WTC11 (cell line): ENCODE measurements around the gene HS3ST3A1. TPM values are rescaled to one million over a fixed set of nuclear protein-coding genes. Genes with fewer than 3 reads are reported as not detected.

ENCODE experiments used
- ATAC-seq: fragments of 200-7000 bp; cut with Tn5 transposase; 2 replicates; pipeline ENCODE4 v1.10.0; 2021; ENCODE audit warnings: mild to moderate bottlenecking, moderate library complexity
- CTCF ChIA-PET: fragments of 300-600 bp; sonication (Branson Sonifier 250); formaldehyde crosslinking; loops from one replicate; lab custom pipeline; 2021; ENCODE audit warnings: antibody characterized with exemption; lab: Charles Lee
- POLR2A ChIA-PET: fragments of 350-600 bp; sonication (Branson Sonifier 250); formaldehyde crosslinking; loops from one replicate; lab custom pipeline; 2021; ENCODE audit warnings: antibody characterized with exemption; lab: Charles Lee
- DNase-seq: peaks from one replicate; pipeline ENCODE4 v3.0.0; 2021; ENCODE audit warnings: low spot score
- H3K27ac Mint-ChIP-seq: 2 replicates; pipeline ENCODE4 v1.8.0; 2021; ENCODE audit warnings: mixed read lengths
- H3K27me3 Mint-ChIP-seq: 2 replicates; pipeline ENCODE4 v1.8.0; 2021; ENCODE audit warnings: low read depth, mild to moderate bottlenecking, moderate library complexity, mixed read lengths
- H3K36me3 Mint-ChIP-seq: 2 replicates; pipeline ENCODE4 v1.8.0; 2021; ENCODE audit warnings: mixed read lengths
- H3K4me1 Mint-ChIP-seq: 2 replicates; pipeline ENCODE4 v1.8.0; 2022; ENCODE audit warnings: mixed read lengths
- H3K4me3 Mint-ChIP-seq: 2 replicates; pipeline ENCODE4 v1.8.0; 2021; ENCODE audit warnings: mild to moderate bottlenecking, moderate library complexity, mixed read lengths
- H3K9me3 Mint-ChIP-seq: 2 replicates; pipeline ENCODE4 v1.8.0; 2021; ENCODE audit warnings: mixed read lengths
- CBFB ChIP-seq: sonication (generic); formaldehyde crosslinking; IDR thresholded peaks from 2 replicates; pipeline ENCODE4 v1.8.1; 2022; ENCODE audit warnings: mild to moderate bottlenecking, low read depth, missing genetic modification reagents
- FOXK1 ChIP-seq: sonication (generic); formaldehyde crosslinking; IDR thresholded peaks from 2 replicates; pipeline ENCODE4 v1.8.0; 2022; ENCODE audit warnings: mild to moderate bottlenecking, moderate library complexity, missing genetic modification reagents
- MYBL2 ChIP-seq: sonication (generic); formaldehyde crosslinking; IDR thresholded peaks from 2 replicates; pipeline ENCODE4 v1.8.1; 2023; ENCODE audit warnings: mild to moderate bottlenecking, moderate library complexity, missing genetic modification reagents
- OVOL2 ChIP-seq: fragments of 250-450 bp; sonication (Bioruptor Pico); IDR thresholded peaks from 2 replicates; pipeline ENCODE4 v1.9.0; 2021; ENCODE audit warnings: mild to moderate bottlenecking, borderline replicate concordance
- SMAD4 ChIP-seq: sonication (generic); formaldehyde crosslinking; IDR thresholded peaks from 2 replicates; pipeline ENCODE4 v1.8.0; 2022; ENCODE audit warnings: mild to moderate bottlenecking, missing genetic modification reagents
- TP53 ChIP-seq: sonication (generic); formaldehyde crosslinking; IDR thresholded peaks from 2 replicates; pipeline ENCODE4 v1.8.1; 2023; ENCODE audit warnings: mild to moderate bottlenecking, missing genetic modification reagents
- ZNF121 ChIP-seq: sonication (generic); formaldehyde crosslinking; IDR thresholded peaks from 2 replicates; pipeline ENCODE4 v1.8.0; 2023; ENCODE audit warnings: missing genetic modification reagents
- ZNF416 ChIP-seq: fragments of 250-450 bp; sonication (Bioruptor Pico); IDR thresholded peaks from 2 replicates; pipeline ENCODE4 v1.9.0; 2021; ENCODE audit warnings: mild to moderate bottlenecking, inconsistent platforms
- total RNA-seq: library from RNA; stranded (reverse); gene quantifications from 3 replicates; pipeline ENCODE4 v1.2.3, GENCODE V29; 2021
- TF ChIP-seq, protein P1 (sequence below): fragments of 250-450 bp; sonication (Bioruptor Pico); IDR thresholded peaks from 2 replicates; pipeline ENCODE4 v1.9.0; 2021; ENCODE audit warnings: mild to moderate bottlenecking, borderline replicate concordance
- TF ChIP-seq, protein P2 (sequence below): sonication (generic); formaldehyde crosslinking; IDR thresholded peaks from 2 replicates; pipeline ENCODE4 v1.8.1; 2023; ENCODE audit warnings: mild to moderate bottlenecking, missing genetic modification reagents, moderate library complexity
- TF ChIP-seq, protein P3 (sequence below): sonication (generic); formaldehyde crosslinking; conservative IDR thresholded peaks from 2 replicates; pipeline ENCODE4 v1.8.1; 2022; ENCODE audit warnings: mild to moderate bottlenecking, missing genetic modification reagents
- TF ChIP-seq, protein P4 (sequence below): sonication (generic); formaldehyde crosslinking; IDR thresholded peaks from 2 replicates; pipeline ENCODE4 v1.8.0; 2022; ENCODE audit warnings: missing genetic modification reagents
- TF ChIP-seq, protein P5 (sequence below): sonication (generic); formaldehyde crosslinking; IDR thresholded peaks from 2 replicates; pipeline ENCODE4 v1.8.1; 2022; ENCODE audit warnings: low read depth, mild to moderate bottlenecking, moderate library complexity, missing genetic modification reagents, borderline replicate concordance
- TF ChIP-seq, protein P6 (sequence below): sonication (generic); formaldehyde crosslinking; IDR thresholded peaks from 2 replicates; pipeline ENCODE4 v1.8.1; 2023; ENCODE audit warnings: mild to moderate bottlenecking, moderate library complexity, missing genetic modification reagents
- TF ChIP-seq, protein P7 (sequence below): fragments of 250-450 bp; sonication (Bioruptor Pico); IDR thresholded peaks from 2 replicates; pipeline ENCODE4 v1.9.0; 2021; ENCODE audit warnings: mild to moderate bottlenecking
- TF ChIP-seq, protein P8 (sequence below): sonication (generic); formaldehyde crosslinking; IDR thresholded peaks from 2 replicates; pipeline ENCODE4 v1.8.1; 2022; ENCODE audit warnings: mild to moderate bottlenecking, moderate library complexity, missing genetic modification reagents

The HS3ST3A1 gene
- total RNA-seq, 1 experiment from 2014 or later, result 9.7 TPM

DNA sequence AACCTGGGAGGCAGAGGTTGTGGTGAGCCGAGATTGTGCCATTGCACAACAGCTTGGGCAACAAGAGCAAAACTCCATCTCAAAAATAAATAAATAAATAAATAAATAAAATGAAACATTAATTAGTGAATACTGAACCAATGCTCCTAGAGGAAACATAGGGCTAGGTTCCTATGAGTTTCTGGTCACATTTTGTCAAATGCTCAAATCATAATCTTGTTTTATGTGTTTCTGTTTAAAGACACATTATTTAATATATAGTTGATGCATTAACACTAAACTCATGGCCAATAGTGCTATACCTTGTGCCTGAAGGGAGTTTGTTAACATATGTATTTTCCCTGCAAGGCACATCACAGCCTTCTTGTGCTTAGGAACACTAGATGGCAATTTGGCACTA lies 66.8 kb downstream of the HS3ST3A1 start:
- Mint-ChIP-seq H3K4me1 (peaks cover 20% of the 10 kb centered on the region), H3K27ac (no peak overlapping the region), H3K9me3 (peaks cover 20% of the 10 kb centered on the region), H3K36me3 (peaks cover 24% of the 10 kb centered on the region), H3K4me3 (no peak overlapping the region), H3K27me3 (no peaks in the 10 kb centered on the region)
- POLR2A ChIA-PET, result no interaction called here
- TF ChIP-seq OVOL2 (CRISPR knock-in tag), result no peak
- TF ChIP-seq, protein P1, sequence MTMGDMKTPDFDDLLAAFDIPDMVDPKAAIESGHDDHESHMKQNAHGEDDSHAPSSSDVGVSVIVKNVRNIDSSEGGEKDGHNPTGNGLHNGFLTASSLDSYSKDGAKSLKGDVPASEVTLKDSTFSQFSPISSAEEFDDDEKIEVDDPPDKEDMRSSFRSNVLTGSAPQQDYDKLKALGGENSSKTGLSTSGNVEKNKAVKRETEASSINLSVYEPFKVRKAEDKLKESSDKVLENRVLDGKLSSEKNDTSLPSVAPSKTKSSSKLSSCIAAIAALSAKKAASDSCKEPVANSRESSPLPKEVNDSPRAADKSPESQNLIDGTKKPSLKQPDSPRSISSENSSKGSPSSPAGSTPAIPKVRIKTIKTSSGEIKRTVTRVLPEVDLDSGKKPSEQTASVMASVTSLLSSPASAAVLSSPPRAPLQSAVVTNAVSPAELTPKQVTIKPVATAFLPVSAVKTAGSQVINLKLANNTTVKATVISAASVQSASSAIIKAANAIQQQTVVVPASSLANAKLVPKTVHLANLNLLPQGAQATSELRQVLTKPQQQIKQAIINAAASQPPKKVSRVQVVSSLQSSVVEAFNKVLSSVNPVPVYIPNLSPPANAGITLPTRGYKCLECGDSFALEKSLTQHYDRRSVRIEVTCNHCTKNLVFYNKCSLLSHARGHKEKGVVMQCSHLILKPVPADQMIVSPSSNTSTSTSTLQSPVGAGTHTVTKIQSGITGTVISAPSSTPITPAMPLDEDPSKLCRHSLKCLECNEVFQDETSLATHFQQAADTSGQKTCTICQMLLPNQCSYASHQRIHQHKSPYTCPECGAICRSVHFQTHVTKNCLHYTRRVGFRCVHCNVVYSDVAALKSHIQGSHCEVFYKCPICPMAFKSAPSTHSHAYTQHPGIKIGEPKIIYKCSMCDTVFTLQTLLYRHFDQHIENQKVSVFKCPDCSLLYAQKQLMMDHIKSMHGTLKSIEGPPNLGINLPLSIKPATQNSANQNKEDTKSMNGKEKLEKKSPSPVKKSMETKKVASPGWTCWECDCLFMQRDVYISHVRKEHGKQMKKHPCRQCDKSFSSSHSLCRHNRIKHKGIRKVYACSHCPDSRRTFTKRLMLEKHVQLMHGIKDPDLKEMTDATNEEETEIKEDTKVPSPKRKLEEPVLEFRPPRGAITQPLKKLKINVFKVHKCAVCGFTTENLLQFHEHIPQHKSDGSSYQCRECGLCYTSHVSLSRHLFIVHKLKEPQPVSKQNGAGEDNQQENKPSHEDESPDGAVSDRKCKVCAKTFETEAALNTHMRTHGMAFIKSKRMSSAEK (CRISPR knock-in tag), result no peak
- TF ChIP-seq ZNF121, result no peak
- TF ChIP-seq FOXK1, result no peak
- no peak for TF ChIP-seq SMAD4 (CRISPR knock-in tag)
- TF ChIP-seq, protein P2, sequence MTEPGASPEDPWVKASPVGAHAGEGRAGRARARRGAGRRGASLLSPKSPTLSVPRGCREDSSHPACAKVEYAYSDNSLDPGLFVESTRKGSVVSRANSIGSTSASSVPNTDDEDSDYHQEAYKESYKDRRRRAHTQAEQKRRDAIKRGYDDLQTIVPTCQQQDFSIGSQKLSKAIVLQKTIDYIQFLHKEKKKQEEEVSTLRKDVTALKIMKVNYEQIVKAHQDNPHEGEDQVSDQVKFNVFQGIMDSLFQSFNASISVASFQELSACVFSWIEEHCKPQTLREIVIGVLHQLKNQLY (CRISPR knock-in tag), result no peak
- TF ChIP-seq, protein P3, sequence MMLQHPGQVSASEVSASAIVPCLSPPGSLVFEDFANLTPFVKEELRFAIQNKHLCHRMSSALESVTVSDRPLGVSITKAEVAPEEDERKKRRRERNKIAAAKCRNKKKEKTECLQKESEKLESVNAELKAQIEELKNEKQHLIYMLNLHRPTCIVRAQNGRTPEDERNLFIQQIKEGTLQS (CRISPR knock-in tag), result no peak
- TF ChIP-seq, protein P4, sequence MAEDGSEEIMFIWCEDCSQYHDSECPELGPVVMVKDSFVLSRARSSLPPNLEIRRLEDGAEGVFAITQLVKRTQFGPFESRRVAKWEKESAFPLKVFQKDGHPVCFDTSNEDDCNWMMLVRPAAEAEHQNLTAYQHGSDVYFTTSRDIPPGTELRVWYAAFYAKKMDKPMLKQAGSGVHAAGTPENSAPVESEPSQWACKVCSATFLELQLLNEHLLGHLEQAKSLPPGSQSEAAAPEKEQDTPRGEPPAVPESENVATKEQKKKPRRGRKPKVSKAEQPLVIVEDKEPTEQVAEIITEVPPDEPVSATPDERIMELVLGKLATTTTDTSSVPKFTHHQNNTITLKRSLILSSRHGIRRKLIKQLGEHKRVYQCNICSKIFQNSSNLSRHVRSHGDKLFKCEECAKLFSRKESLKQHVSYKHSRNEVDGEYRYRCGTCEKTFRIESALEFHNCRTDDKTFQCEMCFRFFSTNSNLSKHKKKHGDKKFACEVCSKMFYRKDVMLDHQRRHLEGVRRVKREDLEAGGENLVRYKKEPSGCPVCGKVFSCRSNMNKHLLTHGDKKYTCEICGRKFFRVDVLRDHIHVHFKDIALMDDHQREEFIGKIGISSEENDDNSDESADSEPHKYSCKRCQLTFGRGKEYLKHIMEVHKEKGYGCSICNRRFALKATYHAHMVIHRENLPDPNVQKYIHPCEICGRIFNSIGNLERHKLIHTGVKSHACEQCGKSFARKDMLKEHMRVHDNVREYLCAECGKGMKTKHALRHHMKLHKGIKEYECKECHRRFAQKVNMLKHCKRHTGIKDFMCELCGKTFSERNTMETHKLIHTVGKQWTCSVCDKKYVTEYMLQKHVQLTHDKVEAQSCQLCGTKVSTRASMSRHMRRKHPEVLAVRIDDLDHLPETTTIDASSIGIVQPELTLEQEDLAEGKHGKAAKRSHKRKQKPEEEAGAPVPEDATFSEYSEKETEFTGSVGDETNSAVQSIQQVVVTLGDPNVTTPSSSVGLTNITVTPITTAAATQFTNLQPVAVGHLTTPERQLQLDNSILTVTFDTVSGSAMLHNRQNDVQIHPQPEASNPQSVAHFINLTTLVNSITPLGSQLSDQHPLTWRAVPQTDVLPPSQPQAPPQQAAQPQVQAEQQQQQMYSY (CRISPR knock-in tag), result no peak
- TF ChIP-seq, protein P5, sequence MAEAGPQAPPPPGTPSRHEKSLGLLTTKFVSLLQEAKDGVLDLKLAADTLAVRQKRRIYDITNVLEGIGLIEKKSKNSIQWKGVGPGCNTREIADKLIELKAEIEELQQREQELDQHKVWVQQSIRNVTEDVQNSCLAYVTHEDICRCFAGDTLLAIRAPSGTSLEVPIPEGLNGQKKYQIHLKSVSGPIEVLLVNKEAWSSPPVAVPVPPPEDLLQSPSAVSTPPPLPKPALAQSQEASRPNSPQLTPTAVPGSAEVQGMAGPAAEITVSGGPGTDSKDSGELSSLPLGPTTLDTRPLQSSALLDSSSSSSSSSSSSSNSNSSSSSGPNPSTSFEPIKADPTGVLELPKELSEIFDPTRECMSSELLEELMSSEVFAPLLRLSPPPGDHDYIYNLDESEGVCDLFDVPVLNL (CRISPR knock-in tag), result no peak
- TF ChIP-seq ZNF416 (CRISPR knock-in tag), result no peak
- TF ChIP-seq MYBL2 (CRISPR knock-in tag), result no peak
- TF ChIP-seq TP53 (CRISPR knock-in tag), result no peak
- TF ChIP-seq CBFB (CRISPR knock-in tag), result no peak
- TF ChIP-seq, protein P6, sequence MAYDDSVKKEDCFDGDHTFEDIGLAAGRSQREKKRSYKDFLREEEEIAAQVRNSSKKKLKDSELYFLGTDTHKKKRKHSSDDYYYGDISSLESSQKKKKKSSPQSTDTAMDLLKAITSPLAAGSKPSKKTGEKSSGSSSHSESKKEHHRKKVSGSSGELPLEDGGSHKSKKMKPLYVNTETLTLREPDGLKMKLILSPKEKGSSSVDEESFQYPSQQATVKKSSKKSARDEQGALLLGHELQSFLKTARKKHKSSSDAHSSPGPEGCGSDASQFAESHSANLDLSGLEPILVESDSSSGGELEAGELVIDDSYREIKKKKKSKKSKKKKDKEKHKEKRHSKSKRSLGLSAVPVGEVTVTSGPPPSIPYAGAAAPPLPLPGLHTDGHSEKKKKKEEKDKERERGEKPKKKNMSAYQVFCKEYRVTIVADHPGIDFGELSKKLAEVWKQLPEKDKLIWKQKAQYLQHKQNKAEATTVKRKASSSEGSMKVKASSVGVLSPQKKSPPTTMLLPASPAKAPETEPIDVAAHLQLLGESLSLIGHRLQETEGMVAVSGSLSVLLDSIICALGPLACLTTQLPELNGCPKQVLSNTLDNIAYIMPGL (CRISPR knock-in tag), result no peak
- TF ChIP-seq, protein P7, sequence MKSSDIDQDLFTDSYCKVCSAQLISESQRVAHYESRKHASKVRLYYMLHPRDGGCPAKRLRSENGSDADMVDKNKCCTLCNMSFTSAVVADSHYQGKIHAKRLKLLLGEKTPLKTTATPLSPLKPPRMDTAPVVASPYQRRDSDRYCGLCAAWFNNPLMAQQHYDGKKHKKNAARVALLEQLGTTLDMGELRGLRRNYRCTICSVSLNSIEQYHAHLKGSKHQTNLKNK, result no peak
- TF ChIP-seq, protein P8, sequence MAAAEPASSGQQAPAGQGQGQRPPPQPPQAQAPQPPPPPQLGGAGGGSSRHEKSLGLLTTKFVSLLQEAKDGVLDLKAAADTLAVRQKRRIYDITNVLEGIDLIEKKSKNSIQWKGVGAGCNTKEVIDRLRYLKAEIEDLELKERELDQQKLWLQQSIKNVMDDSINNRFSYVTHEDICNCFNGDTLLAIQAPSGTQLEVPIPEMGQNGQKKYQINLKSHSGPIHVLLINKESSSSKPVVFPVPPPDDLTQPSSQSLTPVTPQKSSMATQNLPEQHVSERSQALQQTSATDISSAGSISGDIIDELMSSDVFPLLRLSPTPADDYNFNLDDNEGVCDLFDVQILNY (CRISPR knock-in tag), result no peak
- ATAC-seq (no peak), DNase-seq (no peak)
- CTCF ChIA-PET, result no interaction called here
